Astrocyte of the cerebellum (primary cell): ENCODE data around the gene GPR179.

ENCODE experiments used
- DNase-seq: peaks from one replicate; pipeline ENCODE4 v3.0.0-alpha.2; 2011; ENCODE audit warnings: low read depth
- H3K4me3 ChIP-seq: 2 replicates; pipeline ENCODE4 v1.5.1; 2011; ENCODE audit warnings: mild to moderate bottlenecking, low read depth, low read length, moderate library complexity
- CTCF ChIP-seq: IDR thresholded peaks from 2 replicates; pipeline ENCODE4 v1.5.1; 2012; ENCODE audit warnings: low read length, low read depth, moderate library complexity, mild to moderate bottlenecking; ENCODE audit errors: missing control alignments
- in situ Hi-C: cut with HindIII; loops from 2 replicates; pipeline ENCODE4 v1.10.0; 2017; ENCODE audit warnings: low sequenced_read_pairs

Gene GPR179

GRCh38 chr17:38342886-38343607 is 709 bp downstream of the GPR179 start:
- no peak for TF ChIP-seq CTCF
- no peak for DNase-seq
- in situ Hi-C loops: no loop called here
- no peak overlapping the region for H3K4me3 ChIP-seq

- TF ChIP-seq CTCF: no peak
- H3K4me3 ChIP-seq: no peak overlapping the region
- DNase-seq: no peak
- in situ Hi-C loops: no loop called here
Observed at GRCh38 chr17:38341035-38341721, 2.6 kb downstream of the GPR179 start.

GRCh38 chr17:38339891-38340290 is 3.9 kb downstream of the GPR179 start:
- TF ChIP-seq CTCF: no peak

DNA sequence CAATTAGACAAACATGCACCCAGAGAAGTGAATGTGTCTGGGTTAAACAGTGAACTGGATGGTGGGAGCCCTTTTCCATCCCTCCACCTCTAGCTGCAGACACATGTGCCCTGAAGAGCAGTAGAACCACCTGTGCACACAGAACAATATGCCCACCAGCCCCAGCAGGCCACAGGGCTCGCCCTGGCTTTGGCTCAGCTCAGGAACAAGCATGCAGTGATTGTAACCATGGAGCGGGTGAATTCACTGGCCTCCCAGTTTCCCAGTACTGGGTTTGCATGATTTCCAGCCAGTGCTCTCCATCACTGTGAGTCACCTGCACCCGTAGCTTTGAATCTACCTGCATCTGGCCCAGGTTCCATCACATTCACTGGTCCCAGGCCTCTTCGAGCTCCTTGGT is 5.2 kb downstream of the GPR179 start:
- in situ Hi-C loops: no loop called here
- H3K4me3 ChIP-seq: no peak overlapping the region

More at GRCh38 chr17:38339891-38340290, 3.9 kb downstream of the GPR179 start:
- in situ Hi-C loops: no loop called here
- DNase-seq: no peak
- H3K4me3 ChIP-seq: no peak overlapping the region

GRCh38 chr17:38338053-38338452 is 5.7 kb downstream of the GPR179 start:
- no peak for TF ChIP-seq CTCF
- in situ Hi-C loops: no loop called here
- no peak overlapping the region for H3K4me3 ChIP-seq
- no peak for DNase-seq

More for the DNA sequence above, 5.2 kb downstream of the GPR179 start:
- DNase-seq: no peak
- no peak for TF ChIP-seq CTCF

DNA sequence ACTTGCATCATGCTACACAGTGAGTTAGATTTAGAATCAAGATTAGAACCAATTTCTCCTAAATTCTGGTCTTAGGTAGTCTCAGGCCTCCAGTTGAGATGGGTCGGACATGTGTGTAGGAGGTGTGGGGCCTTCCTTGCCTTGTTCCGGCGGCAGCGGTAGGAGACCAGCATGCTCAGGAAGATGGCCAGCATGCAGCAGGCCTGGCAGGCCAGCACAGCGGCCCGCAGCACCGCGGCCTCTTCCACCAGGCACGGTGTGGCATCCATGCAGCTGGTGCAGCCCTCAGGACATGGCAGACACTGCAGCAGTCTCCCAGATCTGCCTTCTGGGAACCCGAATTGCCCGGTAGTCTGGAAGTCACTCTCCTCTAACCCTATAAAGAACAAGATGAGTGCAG is 6.9 kb downstream of the GPR179 start:
- in situ Hi-C loops: no loop called here
- no peak overlapping the region for H3K4me3 ChIP-seq
- no peak for TF ChIP-seq CTCF
- DNase-seq: no peak
